Osteocyte (in vitro differentiated cells): Measurements from ENCODE around the gene PYROXD2. TPM values are rescaled to one million over a fixed set of nuclear protein-coding genes. Genes with fewer than 3 reads are reported as not detected.

Experiments used
- DNase-seq: peaks from one replicate; pipeline ENCODE4 v3.0.0; 2021; ENCODE audit warnings: mixed read lengths; ENCODE audit not compliant: unreplicated experiment; ENCODE audit errors: extremely low spot score
- H3K27ac Mint-ChIP-seq: one replicate; pipeline ENCODE4 v1.8.0; 2021; ENCODE audit warnings: mild to moderate bottlenecking, mixed read lengths; ENCODE audit not compliant: unreplicated experiment
- H3K27me3 Mint-ChIP-seq: one replicate; pipeline ENCODE4 v1.8.0; 2021; ENCODE audit warnings: mixed read lengths; ENCODE audit not compliant: unreplicated experiment
- H3K36me3 Mint-ChIP-seq: one replicate; pipeline ENCODE4 v1.8.0; 2021; ENCODE audit warnings: mixed read lengths; ENCODE audit not compliant: unreplicated experiment
- H3K4me1 Mint-ChIP-seq: one replicate; pipeline ENCODE4 v1.8.0; 2021; ENCODE audit warnings: mixed read lengths; ENCODE audit not compliant: unreplicated experiment
- H3K4me3 Mint-ChIP-seq: one replicate; pipeline ENCODE4 v1.8.0; 2021; ENCODE audit warnings: mild to moderate bottlenecking, moderate library complexity, mixed read lengths; ENCODE audit not compliant: unreplicated experiment
- H3K9me3 Mint-ChIP-seq: one replicate; pipeline ENCODE4 v1.8.0; 2021; ENCODE audit warnings: mixed read lengths; ENCODE audit not compliant: unreplicated experiment
- total RNA-seq: library from RNA; stranded (reverse); gene quantifications from 2 replicates; pipeline ENCODE4 v1.2.1, GENCODE V29; 2021
- TF ChIP-seq, protein P1 (sequence below): fragments of 200-600 bp; sonication (generic); IDR thresholded peaks from 2 replicates; pipeline ENCODE4 v1.5.0; 2021; ENCODE audit warnings: antibody characterized with exemption, mild to moderate bottlenecking, moderate library complexity

The PYROXD2 gene
- total RNA-seq, 1 donor from 2014 or later = 4.6 TPM

DNA sequence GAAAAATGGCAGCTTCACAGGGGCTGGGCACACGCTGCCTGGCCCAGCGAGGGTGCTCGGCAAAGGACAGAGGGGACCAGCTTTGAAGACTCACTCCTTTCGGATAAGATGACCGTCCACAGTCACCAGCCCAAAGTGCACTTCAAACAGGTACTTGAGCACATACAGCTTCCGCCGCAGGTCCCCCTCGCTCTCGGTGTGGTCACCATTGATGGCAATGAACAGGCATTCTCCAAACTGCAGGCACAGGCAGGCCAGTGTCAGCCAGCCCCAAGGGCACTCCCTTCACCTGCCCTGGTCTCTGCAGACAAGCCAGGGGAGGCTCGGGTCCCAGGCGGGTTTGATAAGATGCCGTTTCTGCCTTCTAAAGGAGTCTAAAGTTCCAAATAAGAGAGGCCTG, 20.2 kb upstream of the PYROXD2 start:
- Mint-ChIP-seq H3K27me3 (no peaks in the 10 kb centered on the region), H3K9me3 (peaks cover 5% of the 10 kb centered on the region), H3K4me3 (no peak overlapping the region), H3K27ac (no peak overlapping the region), H3K4me1 (no peaks in the 10 kb centered on the region), H3K36me3 (peaks cover 60% of the 10 kb centered on the region)
- peak; percentile 77 for DNase-seq
- TF ChIP-seq, protein P1, sequence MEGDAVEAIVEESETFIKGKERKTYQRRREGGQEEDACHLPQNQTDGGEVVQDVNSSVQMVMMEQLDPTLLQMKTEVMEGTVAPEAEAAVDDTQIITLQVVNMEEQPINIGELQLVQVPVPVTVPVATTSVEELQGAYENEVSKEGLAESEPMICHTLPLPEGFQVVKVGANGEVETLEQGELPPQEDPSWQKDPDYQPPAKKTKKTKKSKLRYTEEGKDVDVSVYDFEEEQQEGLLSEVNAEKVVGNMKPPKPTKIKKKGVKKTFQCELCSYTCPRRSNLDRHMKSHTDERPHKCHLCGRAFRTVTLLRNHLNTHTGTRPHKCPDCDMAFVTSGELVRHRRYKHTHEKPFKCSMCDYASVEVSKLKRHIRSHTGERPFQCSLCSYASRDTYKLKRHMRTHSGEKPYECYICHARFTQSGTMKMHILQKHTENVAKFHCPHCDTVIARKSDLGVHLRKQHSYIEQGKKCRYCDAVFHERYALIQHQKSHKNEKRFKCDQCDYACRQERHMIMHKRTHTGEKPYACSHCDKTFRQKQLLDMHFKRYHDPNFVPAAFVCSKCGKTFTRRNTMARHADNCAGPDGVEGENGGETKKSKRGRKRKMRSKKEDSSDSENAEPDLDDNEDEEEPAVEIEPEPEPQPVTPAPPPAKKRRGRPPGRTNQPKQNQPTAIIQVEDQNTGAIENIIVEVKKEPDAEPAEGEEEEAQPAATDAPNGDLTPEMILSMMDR = no peak

DNA sequence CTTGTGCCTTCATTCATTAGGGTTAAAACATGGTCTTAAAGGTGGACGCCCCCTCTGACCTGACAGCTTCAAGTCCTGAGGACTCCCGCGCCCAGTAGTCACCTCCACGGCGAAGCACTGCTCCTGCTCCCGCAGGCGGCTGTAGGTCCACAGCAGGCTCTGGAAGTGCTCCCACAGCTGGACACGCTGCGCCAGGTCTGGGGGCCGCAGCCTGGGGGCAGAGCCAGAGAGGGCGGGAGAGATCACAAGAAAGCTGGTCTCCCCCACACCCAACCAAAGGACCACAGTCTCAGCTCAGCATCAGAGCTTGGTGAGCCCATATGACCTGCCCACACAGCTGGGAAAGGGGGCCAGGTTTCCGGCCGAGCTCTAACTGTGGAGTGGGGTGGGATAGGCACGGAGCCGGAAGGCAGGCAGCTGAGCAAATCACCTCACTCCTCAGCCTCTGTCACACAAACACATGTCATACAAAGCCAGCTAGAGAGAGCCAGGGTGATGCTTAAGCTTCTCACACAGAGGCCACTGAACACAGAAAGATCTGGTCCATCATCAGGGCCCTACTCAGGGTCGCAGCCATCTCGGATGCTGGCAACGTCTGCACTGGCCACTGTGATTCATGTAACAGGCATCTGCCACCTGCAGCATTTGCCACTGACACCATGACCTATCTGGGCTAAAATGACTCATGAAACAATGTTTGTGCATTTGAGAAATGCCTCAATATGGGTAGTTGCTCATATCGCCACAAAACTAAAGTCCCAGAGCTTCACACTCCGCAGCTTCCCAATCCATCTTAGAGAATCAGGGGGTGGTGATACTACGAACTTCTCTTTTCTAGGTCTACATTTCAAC, 19.1 kb upstream of the PYROXD2 start:
- Mint-ChIP-seq H3K4me1 (no peaks in the 10 kb centered on the region), H3K27me3 (no peaks in the 10 kb centered on the region), H3K36me3 (peaks cover 56% of the 10 kb centered on the region), H3K4me3 (no peak overlapping the region), H3K27ac (no peak overlapping the region), H3K9me3 (peaks cover 5% of the 10 kb centered on the region)
- TF ChIP-seq, protein P1 = no peak
- peak; percentile 73 for DNase-seq

DNA sequence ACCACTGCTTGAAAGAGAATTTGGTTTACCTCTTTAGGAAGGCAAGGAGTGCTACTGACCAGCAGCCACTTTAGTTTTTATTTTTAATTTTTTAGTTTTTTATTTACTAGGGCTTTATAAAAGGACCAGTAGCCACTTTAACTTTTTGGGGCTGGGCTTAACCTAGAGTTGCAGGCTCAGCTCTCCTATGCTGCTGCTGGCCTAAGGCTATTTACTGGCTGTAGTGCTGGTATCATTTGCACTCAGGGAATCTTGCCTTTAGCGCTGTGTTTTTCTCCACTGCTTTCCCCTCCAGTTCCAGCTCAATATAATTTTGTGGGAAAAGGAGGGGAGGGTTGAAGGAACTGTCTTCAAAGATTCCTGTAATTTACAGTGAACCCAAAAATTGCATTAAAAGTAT, 18.4 kb upstream of the PYROXD2 start:
- Mint-ChIP-seq H3K9me3 (peaks cover 5% of the 10 kb centered on the region), H3K36me3 (peaks cover 53% of the 10 kb centered on the region), H3K4me1 (no peaks in the 10 kb centered on the region), H3K27ac (no peak overlapping the region), H3K4me3 (no peak overlapping the region), H3K27me3 (no peaks in the 10 kb centered on the region)
- TF ChIP-seq, protein P1 = no peak
- DNase-seq = peak; percentile 2

DNA sequence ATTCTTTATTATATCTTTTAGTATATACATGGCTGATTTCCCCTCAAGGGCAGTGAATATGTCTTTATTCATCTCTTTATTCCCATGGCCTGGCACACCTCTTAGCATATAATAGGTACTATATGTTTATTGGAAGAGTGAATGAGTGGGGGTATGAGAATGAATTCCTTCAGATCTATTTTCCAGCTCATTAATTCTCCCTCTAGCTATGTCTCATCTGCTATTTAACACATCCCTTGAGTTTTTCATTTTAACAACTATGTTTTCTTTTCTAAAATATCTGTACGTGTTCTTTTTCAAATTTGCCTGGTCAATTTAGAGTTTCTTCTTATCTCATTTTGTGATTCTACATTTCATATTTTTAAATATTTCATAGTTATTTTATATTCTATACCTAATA, 17.3 kb upstream of the PYROXD2 start:
- H3K27me3 Mint-ChIP-seq = no peaks in the 10 kb centered on the region
- H3K9me3 Mint-ChIP-seq = peaks cover 5% of the 10 kb centered on the region
- no peaks in the 10 kb centered on the region for H3K4me1 Mint-ChIP-seq
- no peak for DNase-seq
- no peak overlapping the region for H3K27ac Mint-ChIP-seq
- peaks cover 46% of the 10 kb centered on the region for H3K36me3 Mint-ChIP-seq
- TF ChIP-seq, protein P1 = no peak
- no peak overlapping the region for H3K4me3 Mint-ChIP-seq

DNA sequence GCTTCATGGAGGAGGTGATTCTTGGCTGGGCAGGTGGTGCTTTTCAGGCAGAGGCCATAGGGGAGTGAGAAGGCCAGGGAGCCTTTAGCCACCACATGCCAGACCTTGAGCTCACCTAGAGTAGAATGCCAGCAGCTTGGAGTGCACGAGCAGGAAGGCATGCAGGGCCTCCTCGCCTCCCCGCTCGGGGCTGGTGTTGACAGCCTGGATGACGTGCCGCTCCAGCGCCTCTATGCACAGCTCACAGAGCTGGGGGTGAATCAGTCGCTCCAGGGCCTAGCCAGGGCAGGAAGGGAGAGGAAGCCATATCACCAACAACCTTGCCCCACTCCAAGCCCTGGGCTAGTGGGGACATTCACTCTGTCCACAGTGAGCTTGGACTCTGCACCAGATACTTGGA, 16.0 kb upstream of the PYROXD2 start:
- H3K4me1 Mint-ChIP-seq = no peaks in the 10 kb centered on the region
- H3K27ac Mint-ChIP-seq = no peak overlapping the region
- H3K36me3 Mint-ChIP-seq = peaks cover 46% of the 10 kb centered on the region
- no peaks in the 10 kb centered on the region for H3K27me3 Mint-ChIP-seq
- H3K9me3 Mint-ChIP-seq = peaks cover 5% of the 10 kb centered on the region
- peak; percentile 78 for DNase-seq
- TF ChIP-seq, protein P1 = no peak
- H3K4me3 Mint-ChIP-seq = no peak overlapping the region
